GM15510 (cell line): Measurements from ENCODE around the gene PPP1R13B.

Source experiments
- POLR2A ChIP-seq: IDR thresholded peaks from 3 replicates; pipeline ENCODE4 v1.6.1; 2011; ENCODE audit warnings: borderline replicate concordance; ENCODE audit not compliant: insufficient read length; ENCODE audit errors: extremely low read depth

PPP1R13B gene

GRCh38 chr14:103840014-103840413, 7.4 kb downstream of the PPP1R13B start:
- TF ChIP-seq POLR2A, result no peak

GRCh38 chr14:103839579-103839978, 7.8 kb downstream of the PPP1R13B start:
- TF ChIP-seq POLR2A, result no peak

DNA sequence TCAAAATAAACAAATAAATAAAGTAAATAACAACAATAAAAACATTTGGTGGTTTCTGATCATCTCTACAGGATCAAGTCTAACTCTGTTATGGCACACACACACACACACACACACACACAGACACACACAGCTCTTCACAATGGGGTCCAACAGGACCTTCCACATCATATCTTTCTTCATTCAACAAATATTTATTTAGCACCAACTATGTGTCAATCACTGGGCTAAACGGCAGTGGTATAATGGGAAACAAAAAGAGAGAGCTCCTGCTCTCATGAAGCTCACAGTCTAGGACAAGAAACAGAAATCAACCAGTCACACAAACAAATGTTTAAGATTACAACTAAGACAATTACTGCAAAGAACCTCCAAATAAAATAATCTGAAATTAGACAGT, 9.3 kb downstream of the PPP1R13B start:
- no peak for TF ChIP-seq POLR2A

- TF ChIP-seq POLR2A, result no peak
Measured at GRCh38 chr14:103836976-103837725, 10.2 kb downstream of the PPP1R13B start.

DNA sequence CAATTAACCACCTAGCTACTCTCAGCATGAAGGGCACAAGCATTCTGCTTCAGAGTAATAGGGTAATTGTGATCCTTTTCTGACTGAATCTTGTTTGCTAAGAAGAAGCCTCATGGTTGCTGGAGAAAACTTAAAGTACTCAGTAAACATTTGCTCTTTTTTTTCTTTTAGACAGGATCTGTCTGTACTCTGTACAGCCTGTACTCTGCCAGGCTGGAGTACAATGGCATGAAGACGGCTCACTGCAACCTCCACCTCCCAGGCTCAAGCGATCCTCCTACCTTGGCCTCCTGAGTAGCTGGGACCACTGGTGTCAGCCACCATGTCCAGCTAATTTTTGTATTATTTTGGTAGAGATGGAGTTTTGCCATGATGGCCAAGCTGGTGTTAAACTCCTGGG, 12.4 kb downstream of the PPP1R13B start:
- no peak for TF ChIP-seq POLR2A

DNA sequence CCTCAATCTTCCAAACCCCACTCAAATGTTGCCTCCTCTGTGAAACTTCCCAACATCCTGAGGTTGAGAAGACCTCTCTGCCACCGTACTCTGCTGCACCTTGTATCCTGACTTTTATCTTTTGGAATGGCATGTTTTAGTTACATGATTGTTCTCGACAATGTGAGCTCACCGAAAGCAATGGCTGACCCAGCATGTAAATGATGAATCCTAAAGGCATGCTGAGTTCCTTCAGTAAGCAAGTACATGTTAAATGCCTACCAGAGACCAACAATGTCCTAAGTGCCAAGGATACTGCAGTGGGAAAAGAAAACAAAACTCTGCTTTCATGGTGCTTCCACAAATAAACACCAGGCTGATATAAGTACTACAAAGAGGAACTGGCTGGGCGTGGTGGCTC, 13.7 kb downstream of the PPP1R13B start:
- no peak for TF ChIP-seq POLR2A

DNA sequence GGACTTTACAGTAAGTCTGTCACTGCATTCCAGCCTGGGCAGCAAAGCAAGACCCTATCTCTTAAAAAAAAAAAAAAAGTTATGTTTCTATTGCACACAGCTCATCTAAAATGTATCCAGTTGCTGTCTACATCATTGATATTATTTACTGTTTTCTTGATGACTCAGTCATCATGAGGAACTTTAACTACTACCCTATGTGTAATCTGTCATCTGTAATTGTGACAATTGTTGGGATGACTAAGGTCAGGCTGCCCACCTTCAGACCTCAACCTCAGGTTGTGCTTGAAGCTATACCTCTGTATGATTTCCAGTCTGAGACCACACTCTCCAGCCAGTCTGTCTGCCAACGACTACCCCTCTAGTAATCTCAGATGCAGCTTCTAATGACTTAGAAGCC, 15.3 kb downstream of the PPP1R13B start:
- no peak for TF ChIP-seq POLR2A

- no peak for TF ChIP-seq POLR2A
Measured at GRCh38 chr14:103830511-103831270, 16.7 kb downstream of the PPP1R13B start.

DNA sequence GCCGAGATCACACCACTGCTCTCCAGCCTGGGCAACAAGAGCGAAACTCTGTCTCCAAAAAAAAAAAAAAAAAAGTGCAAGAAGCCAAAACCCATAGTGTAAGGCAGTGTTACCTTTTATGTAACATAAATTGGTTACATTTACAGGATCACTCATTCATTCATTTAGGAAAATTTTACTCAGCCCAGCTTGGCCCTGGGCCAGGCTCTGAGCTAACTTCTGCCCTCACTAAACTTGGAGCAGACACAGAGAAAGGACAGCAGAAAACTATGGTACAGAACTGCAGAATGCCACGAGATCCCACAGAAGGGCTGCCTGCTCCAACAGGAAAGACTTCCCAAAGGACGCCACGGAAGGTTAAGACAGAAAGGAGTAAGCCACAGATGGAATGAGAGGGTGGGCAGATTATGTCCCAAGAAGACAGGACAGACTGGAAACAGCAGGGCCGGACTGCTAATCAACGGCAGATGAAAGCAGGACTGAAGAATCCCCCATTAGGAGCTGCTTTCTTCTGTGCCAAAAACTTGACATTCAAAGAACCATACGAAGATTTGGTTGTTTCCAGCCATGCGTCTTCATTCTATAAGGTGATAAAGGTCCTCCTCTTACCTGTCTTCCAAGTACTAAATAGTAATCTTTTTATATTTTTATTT, 18.9 kb downstream of the PPP1R13B start:
- TF ChIP-seq POLR2A, result no peak

DNA sequence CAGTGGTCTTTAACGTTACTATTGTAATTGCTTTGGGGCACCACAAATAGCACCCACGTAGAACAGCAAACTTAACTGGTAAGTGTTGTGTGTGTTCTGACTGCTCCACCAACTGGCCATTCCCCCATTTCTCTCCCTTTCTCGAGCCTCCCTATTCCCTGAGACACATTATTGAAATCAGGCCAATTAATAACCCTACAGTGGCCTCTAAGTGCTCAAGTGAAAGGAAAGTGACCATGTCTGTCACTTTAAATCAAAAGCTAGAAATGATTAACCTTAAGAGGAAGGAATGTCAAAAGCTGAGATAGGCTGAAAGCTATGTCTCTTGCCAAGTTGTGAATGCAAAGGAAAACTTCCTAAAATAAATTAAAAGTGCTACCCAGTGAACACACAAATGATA, 22.3 kb downstream of the PPP1R13B start:
- no peak for TF ChIP-seq POLR2A

- no peak for TF ChIP-seq POLR2A
Measured at GRCh38 chr14:103820908-103821307, 26.5 kb downstream of the PPP1R13B start.

- no peak for TF ChIP-seq POLR2A
Measured at GRCh38 chr14:103820382-103820781, 27.0 kb downstream of the PPP1R13B start.

DNA sequence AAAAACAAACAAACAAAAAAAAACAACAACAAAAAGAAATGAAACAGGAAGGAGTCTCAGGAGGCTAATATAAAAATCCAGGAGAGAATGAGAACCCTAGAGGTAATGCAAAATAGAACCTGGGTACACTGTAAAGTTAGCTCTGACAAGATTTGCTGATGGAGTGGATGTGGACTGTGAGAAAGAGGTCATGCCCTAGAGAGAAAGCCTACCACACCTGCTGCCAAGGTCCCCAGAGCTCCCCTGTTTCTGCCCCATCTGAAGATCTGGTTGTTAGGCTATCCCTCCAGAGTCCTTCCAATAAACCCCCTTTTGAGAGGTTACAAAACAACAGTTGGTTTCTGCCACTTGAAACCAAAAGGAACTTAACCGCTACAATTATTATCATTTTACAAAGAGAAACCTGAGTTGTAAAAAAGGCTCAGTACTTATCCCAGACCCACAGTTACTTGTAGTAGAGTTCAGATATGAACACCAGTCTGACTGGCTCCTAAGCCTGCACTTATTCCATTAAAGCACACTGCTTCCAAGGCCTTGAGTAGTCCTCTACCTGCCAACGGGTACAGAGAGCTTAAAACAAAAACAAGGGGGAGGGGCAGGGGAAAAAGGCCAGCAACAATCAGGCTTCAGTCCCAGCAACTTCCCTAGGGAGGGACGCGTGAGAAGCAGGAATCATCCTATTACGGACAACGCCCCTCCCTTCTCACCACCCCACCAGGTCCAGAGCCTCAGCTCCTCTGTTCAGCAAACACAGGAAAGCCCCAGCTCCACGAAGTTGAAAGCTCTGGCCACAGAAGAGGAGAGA, 27.7 kb downstream of the PPP1R13B start:
- no peak for TF ChIP-seq POLR2A

DNA sequence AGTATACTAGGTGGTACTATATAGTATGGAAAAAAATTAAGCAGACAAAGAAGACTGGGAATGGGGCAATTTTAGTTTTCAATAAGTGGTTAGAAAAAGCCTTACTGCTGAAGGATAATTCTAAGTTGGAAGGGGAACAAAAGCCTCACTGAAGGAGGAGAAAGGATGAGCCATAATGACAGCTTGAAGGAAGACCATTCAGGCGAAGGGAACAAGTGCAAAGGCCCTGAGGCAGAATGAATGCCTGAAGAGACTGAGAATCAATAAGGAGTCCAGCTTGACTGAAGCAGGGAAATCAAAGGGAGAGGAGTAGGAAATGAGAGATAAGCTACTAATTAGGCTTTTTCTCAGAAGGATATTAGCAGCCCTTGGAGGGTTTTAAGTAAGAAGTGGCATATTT, 28.5 kb downstream of the PPP1R13B start:
- no peak for TF ChIP-seq POLR2A

- no peak for TF ChIP-seq POLR2A
Measured at GRCh38 chr14:103818422-103818821, 29.0 kb downstream of the PPP1R13B start.
